Transverse colon (tissue), 4 donors: ENCODE results near the gene SHFL. TPM values are rescaled to one million over a fixed set of nuclear protein-coding genes. Genes with fewer than 3 reads are reported as not detected.

Experiments
- DNase-seq: peaks from one replicate; pipeline ENCODE4 v3.0.0-alpha.2; 2019
- H3K27ac ChIP-seq, 4 donors: fragments of 200-600 bp; sonication (generic); 2 replicates each; pipeline ENCODE4 v1.5.1; 2016 to 2018; ENCODE audit warnings: inconsistent platforms in 4 of 4
- H3K27me3 ChIP-seq: fragments of 200-600 bp; sonication (generic); 2 replicates; pipeline ENCODE4 v1.5.1; 2017; ENCODE audit warnings: inconsistent platforms
- H3K36me3 ChIP-seq, 4 donors: fragments of 200-600 bp; sonication (generic); 2 replicates each; pipeline ENCODE4 v1.5.1; 2017 to 2019; ENCODE audit warnings: inconsistent platforms in 4 of 4
- H3K4me1 ChIP-seq, 4 donors: fragments of 200-600 bp; sonication (generic); 2 replicates each; pipeline ENCODE4 v1.5.1; 2017 to 2020; ENCODE audit warnings: inconsistent platforms in 4 of 4
- H3K4me3 ChIP-seq, 4 donors: fragments of 200-600 bp; sonication (generic); 1 replicate in 1 of 4; 2 replicates in 3 of 4; pipeline versions ENCODE4 v1.5.1 to v1.6.1; 2017 to 2019; ENCODE audit warnings: inconsistent platforms in 4 of 4
- H3K9me3 ChIP-seq, 2 donors: fragments of 200-600 bp; sonication (generic); 2 replicates each; pipeline ENCODE4 v1.5.1; 2017 to 2019; ENCODE audit warnings: inconsistent platforms in 2 of 2
- EP300 ChIP-seq: sonication (generic); formaldehyde crosslinking; IDR thresholded peaks from one replicate; pipeline ENCODE4 v1.6.1; 2017; ENCODE audit warnings: antibody characterized with exemption, low read depth
- POLR2A ChIP-seq: fragments of 450-650 bp; IDR thresholded peaks from one replicate; pipeline ENCODE4 v1.6.1; 2016; ENCODE audit warnings: antibody characterized with exemption, mild to moderate bottlenecking, moderate library complexity
- POLR2AphosphoS5 ChIP-seq, 3 donors: sonication (generic); formaldehyde crosslinking; IDR thresholded peaks; one replicate each; pipeline ENCODE4 v1.6.1; 2016; ENCODE audit warnings: antibody characterized with exemption in 3 of 3
- WGBS, 2 donors: methylation state at CpG; one replicate each; pipeline ENCODE4 v1.1.5; 2018; ENCODE audit warnings: low coverage in 1 of 2; 5-methylcytosine and 5-hydroxymethylcytosine counted together
- in situ Hi-C, 4 donors: fragments of 200-750 bp; cut with MboI; loops; one replicate each; pipeline versions ENCODE4 v1.15.0 to v1.15.1; 2017; ENCODE audit warnings: low sequenced_read_pairs in 3 of 4, low pct_ligation_motif_present in 1 of 4, low pct_unique_long_range_greater_than_20kb in 1 of 4
- intact Hi-C: fragments of 100-400 bp; cut with DNase I; formaldehyde crosslinking; loops from one replicate; pipeline ENCODE4 v1.15.1; 2023; ENCODE audit warnings: low total_unique reads
- total RNA-seq, 4 donors: library from RNA; depleted of rRNA; stranded (reverse); fragments of >200 nt; gene quantifications; one replicate each; pipeline ENCODE4 v1.1.0, GENCODE V29; 2016
- TF ChIP-seq, protein P1 (sequence below), 5 experiments: fragments of 200-600 bp in 3 of 5; fragments of 450-650 bp in 2 of 5; sonication (generic) in 3 of 5; IDR thresholded peaks; 1 replicate in 2 of 5; 2 replicates in 3 of 5; pipeline ENCODE4 v1.5.1; 2016 to 2017; ENCODE audit warnings: antibody characterized with exemption in 5 of 5, inconsistent platforms in 3 of 5, mild to moderate bottlenecking in 2 of 5, moderate library complexity in 1 of 5

SHFL gene
- total RNA-seq, 4 donors from 2014 or later, result 24.5 to 56.1 (median 39.0) TPM

DNA sequence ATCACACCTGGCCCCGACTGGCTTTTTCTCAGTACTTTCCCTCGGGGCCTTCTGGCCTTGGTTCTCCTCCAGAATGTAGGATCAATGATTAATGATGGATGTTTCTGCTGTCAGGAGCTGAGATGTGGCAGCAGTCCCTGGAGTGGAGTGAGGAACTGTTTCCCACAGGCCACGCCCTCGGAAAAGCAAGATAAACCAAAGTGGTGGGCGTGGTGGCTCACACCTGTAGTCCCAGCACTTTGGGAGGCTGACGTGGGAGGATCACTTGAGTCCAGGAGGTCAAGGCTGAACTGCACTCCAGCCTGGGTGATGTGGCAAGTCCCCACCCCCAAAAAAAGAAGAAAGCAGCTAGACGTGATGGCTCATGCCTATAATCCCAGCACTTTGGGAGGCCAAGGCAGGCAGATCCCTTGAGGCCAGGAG, 7.1 kb upstream of the SHFL start:
- Histone ChIP-seq H3K27ac (no peak overlapping the region), H3K36me3 (no peaks in the 10 kb centered on the region), H3K4me3 (no peak overlapping the region), H3K4me1 (no peaks in the 10 kb centered on the region), H3K27me3 (no peaks in the 10 kb centered on the region), H3K9me3 (no peaks in the 10 kb centered on the region)
- in situ Hi-C loops, result no loop called here
- no peak for TF ChIP-seq POLR2AphosphoS5 (IDR thresholded peaks at IDR 0.05)
- no peak for TF ChIP-seq EP300
- WGBS, 2 donors, result 41 to 60% methylated on average over 3 to 7 of the region's 7 CpGs
- peak; percentile 26 for DNase-seq
- intact Hi-C loops, result no loop called here

DNA sequence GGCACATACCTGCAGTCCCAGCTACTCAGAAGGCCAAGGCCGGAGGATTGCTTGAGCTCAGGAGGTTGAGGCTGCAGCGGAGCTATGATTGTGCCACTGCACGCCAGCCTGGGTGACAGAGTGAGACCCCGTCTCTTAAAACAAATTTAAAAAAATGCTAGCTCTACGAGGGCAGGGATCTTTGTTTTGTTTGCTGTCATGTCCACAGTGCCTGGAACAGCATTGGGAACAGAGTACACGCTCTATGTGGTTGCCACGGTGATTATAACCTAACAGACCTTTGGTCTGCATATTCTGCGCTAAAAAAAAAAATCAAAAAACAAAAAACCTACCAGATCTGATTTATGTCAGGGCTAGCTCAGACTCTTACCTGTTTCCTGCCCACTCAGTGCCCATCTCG, 2.2 kb upstream of the SHFL start:
- H3K27ac ChIP-seq, result no peak overlapping the region
- 77 to 88% methylated on average over 4 to 9 of the region's 9 CpGs for WGBS, 2 donors
- H3K27me3 ChIP-seq, result no peaks in the 10 kb centered on the region
- DNase-seq, result no peak
- in situ Hi-C loops, result no loop called here
- H3K9me3 ChIP-seq, result no peaks in the 10 kb centered on the region
- H3K4me1 ChIP-seq, result peaks cover 0 to 5% (median 1%) of the 10 kb centered on the region in 4 donors
- H3K4me3 ChIP-seq, result no peak overlapping the region
- no peaks in the 10 kb centered on the region for H3K36me3 ChIP-seq
- intact Hi-C loops, result no loop called here
- TF ChIP-seq POLR2AphosphoS5 (IDR thresholded peaks at IDR 0.05) (no peak), EP300 (no peak), POLR2A (no peak)
- TF ChIP-seq, protein P1, sequence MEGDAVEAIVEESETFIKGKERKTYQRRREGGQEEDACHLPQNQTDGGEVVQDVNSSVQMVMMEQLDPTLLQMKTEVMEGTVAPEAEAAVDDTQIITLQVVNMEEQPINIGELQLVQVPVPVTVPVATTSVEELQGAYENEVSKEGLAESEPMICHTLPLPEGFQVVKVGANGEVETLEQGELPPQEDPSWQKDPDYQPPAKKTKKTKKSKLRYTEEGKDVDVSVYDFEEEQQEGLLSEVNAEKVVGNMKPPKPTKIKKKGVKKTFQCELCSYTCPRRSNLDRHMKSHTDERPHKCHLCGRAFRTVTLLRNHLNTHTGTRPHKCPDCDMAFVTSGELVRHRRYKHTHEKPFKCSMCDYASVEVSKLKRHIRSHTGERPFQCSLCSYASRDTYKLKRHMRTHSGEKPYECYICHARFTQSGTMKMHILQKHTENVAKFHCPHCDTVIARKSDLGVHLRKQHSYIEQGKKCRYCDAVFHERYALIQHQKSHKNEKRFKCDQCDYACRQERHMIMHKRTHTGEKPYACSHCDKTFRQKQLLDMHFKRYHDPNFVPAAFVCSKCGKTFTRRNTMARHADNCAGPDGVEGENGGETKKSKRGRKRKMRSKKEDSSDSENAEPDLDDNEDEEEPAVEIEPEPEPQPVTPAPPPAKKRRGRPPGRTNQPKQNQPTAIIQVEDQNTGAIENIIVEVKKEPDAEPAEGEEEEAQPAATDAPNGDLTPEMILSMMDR (IDR thresholded peaks at IDR 0.05), result no peak

DNA sequence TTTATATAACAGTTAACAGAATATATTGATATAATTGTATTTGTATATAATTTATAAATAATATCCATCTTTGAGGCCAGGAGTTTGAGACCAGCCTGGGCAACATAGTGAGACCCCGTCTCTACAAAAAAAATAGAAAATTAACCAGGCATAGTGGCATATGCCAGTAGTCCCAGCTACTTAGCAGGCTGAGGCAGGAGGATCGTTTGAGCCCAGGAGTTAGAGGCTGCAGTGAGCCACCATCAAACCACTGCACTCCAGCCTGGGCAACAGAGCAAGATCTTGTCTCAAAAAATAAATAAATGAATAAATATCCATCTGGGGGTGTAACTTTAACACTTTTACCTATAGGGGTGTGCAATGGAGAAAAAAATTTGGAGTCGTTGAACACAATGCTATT, 1.3 kb upstream of the SHFL start:
- DNase-seq, result no peak
- no peaks in the 10 kb centered on the region for H3K36me3 ChIP-seq
- peaks cover 0 to 5% (median 1%) of the 10 kb centered on the region in 4 donors for H3K4me1 ChIP-seq
- in situ Hi-C loops, result no loop called here
- H3K4me3 ChIP-seq, result no peak overlapping the region
- H3K27me3 ChIP-seq, result no peaks in the 10 kb centered on the region
- TF ChIP-seq, protein P1 (IDR thresholded peaks at IDR 0.05), result no peak
- TF ChIP-seq POLR2A, result no peak
- TF ChIP-seq EP300, result no peak
- TF ChIP-seq POLR2AphosphoS5 (IDR thresholded peaks at IDR 0.05), result no peak
- no peak overlapping the region for H3K27ac ChIP-seq
- intact Hi-C loops, result no loop called here
- H3K9me3 ChIP-seq, result no peaks in the 10 kb centered on the region
- 62 to 70% methylated on average over 3 of the region's 3 CpGs for WGBS, 2 donors

DNA sequence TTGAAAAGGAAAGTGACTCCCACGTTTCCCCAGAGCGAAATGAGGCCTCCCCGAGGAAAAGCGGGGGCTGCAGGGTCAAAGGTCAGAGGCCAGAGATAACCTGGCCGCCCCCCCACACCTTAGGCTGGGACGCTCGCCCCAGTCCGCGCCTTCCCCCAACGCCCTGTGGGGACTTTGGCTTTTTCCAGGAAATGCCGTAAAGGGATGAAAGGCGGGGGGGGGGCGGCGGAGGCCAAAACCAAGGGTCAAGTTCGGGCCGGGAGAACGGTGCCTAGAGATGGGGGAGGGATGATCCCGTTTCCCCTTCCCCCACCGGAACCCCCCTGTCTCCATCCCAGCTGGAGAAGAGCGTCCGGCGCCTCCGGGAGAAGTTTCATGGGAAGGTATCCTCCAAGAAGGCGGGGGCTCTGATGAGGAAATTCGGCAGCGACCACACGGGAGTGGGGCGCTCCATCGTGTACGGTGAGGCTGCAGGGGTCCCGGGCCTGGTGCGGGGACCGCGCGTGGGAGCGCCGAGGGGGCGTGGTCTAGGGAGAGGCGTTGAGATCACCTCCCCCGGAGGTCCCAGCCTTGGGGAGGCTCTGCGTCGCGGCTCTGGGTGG, 575 bp downstream of the SHFL start:
- in situ Hi-C loops, result no loop called here
- WGBS, 2 donors, result 12% methylated on average over 43 of the region's 43 CpGs; no CpG with 5 or more reads in 1 of the 2 donors
- Histone ChIP-seq H3K27ac (peak overlapping the region; percentile 85 to 93 (median 88)), H3K4me1 (peaks cover 0 to 5% (median 1%) of the 10 kb centered on the region in 4 donors), H3K36me3 (no peaks in the 10 kb centered on the region), H3K4me3 (peak overlapping the region; percentile 76 to 99 (median 82)), H3K9me3 (no peaks in the 10 kb centered on the region), H3K27me3 (no peaks in the 10 kb centered on the region)
- TF ChIP-seq POLR2A, result no peak
- TF ChIP-seq, protein P1 (IDR thresholded peaks at IDR 0.05), result no peak
- TF ChIP-seq POLR2AphosphoS5 (IDR thresholded peaks at IDR 0.05), result no peak
- TF ChIP-seq EP300, result no peak
- peak; percentile 39 for DNase-seq
- intact Hi-C loops, result no loop called here
